Ishikawa (cell line): ENCODE measurements around the gene TRPV5.

Experiments
- CEBPB ChIP-seq: IDR thresholded peaks from 2 replicates; pipeline ENCODE4 v1.6.1; 2012
- CREB1 ChIP-seq: IDR thresholded peaks from 2 replicates; pipeline ENCODE4 v1.6.1; 2012; ENCODE audit warnings: low read depth
- EGR1 ChIP-seq: IDR thresholded peaks from 2 replicates; pipeline ENCODE4 v1.6.1; 2012
- EP300 ChIP-seq: IDR thresholded peaks from 2 replicates; pipeline ENCODE4 v1.6.1; 2012; ENCODE audit warnings: borderline replicate concordance
- FOXM1 ChIP-seq: IDR thresholded peaks from 2 replicates; pipeline ENCODE4 v1.6.1; 2012; ENCODE audit warnings: low read depth, borderline replicate concordance
- MAX ChIP-seq: IDR thresholded peaks from 2 replicates; pipeline ENCODE4 v1.6.1; 2012
- NFIC ChIP-seq: IDR thresholded peaks from 2 replicates; pipeline ENCODE4 v1.6.1; 2012
- RAD21 ChIP-seq: IDR thresholded peaks from 2 replicates; pipeline ENCODE4 v1.6.1; 2012; ENCODE audit warnings: low read depth
- REST ChIP-seq: IDR thresholded peaks from 2 replicates; pipeline ENCODE4 v1.6.1; 2012; ENCODE audit warnings: low read depth, mild to moderate bottlenecking
- TAF1 ChIP-seq: IDR thresholded peaks from 2 replicates; pipeline ENCODE4 v1.6.1; 2012; ENCODE audit warnings: low read depth, mild to moderate bottlenecking
- TCF12 ChIP-seq: IDR thresholded peaks from 2 replicates; pipeline ENCODE4 v1.6.1; 2012; ENCODE audit warnings: low read depth
- TEAD4 ChIP-seq: IDR thresholded peaks from 2 replicates; pipeline ENCODE4 v1.6.1; 2012
- YY1 ChIP-seq: IDR thresholded peaks from 2 replicates; pipeline ENCODE4 v1.6.1; 2012; ENCODE audit warnings: low read depth
- ZBTB7A ChIP-seq: IDR thresholded peaks from 2 replicates; pipeline ENCODE4 v1.6.1; 2012; ENCODE audit warnings: low read depth
- TF ChIP-seq, protein P1 (sequence below): IDR thresholded peaks from 2 replicates; pipeline ENCODE4 v1.6.1; 2012

The TRPV5 gene

GRCh38 chr7:142942746-142943145 is 9.2 kb upstream of the TRPV5 start:
- TF ChIP-seq EP300 (no peak), EGR1 (no peak), YY1 (no peak), CREB1 (no peak), REST (no peak), TCF12 (no peak), CEBPB (no peak), FOXM1 (no peak), MAX (no peak), NFIC (no peak), TAF1 (no peak), RAD21 (no peak)
- TF ChIP-seq, protein P1, sequence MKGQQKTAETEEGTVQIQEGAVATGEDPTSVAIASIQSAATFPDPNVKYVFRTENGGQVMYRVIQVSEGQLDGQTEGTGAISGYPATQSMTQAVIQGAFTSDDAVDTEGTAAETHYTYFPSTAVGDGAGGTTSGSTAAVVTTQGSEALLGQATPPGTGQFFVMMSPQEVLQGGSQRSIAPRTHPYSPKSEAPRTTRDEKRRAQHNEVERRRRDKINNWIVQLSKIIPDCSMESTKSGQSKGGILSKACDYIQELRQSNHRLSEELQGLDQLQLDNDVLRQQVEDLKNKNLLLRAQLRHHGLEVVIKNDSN = no peak

GRCh38 chr7:142941541-142941940 is 8.0 kb upstream of the TRPV5 start:
- TF ChIP-seq TCF12 (no peak), REST (no peak), NFIC (no peak), TAF1 (no peak), RAD21 (no peak), YY1 (no peak), MAX (no peak), ZBTB7A (no peak), EGR1 (no peak), CREB1 (no peak), FOXM1 (no peak), TEAD4 (no peak), EP300 (no peak), CEBPB (no peak)
- TF ChIP-seq, protein P1 = no peak

- TF ChIP-seq TAF1 (no peak), CREB1 (no peak)
Measured at GRCh38 chr7:142940966-142941535, 7.5 kb upstream of the TRPV5 start.

GRCh38 chr7:142939226-142939910 is 5.8 kb upstream of the TRPV5 start, which contains the start of gene LLCFC1:
Gene LLCFC1, plus strand, starts transcription at chr7:142939484. Its CDS starts 138 bp downstream, at chr7:142939622.
- TF ChIP-seq RAD21 (peak; percentile 42), FOXM1 (no peak)

DNA sequence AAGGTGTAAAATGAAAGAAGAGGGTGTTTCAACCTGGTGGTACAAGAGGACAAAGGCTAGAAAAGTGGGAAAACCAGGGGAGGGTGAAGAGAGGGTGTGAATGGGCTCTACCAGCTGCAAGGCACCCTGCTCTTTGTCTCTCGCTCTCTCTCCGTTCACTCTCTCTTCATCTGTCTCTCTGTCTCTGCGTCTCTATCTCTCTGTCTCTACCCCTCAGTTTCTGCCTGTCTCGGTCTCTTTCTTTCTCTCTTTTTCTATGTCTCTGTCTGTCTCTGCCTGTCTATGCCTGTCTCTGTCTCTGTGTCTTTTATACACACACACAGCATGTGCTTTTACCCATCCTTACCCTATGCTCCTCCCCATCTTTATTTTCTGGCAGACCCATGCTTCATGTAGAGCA is 5.1 kb upstream of the TRPV5 start:
- TF ChIP-seq CEBPB = no peak
- no peak for TF ChIP-seq CREB1
- TF ChIP-seq EP300 = no peak
- no peak for TF ChIP-seq REST
- no peak for TF ChIP-seq TEAD4
- no peak for TF ChIP-seq TCF12
- TF ChIP-seq TAF1 = no peak
- TF ChIP-seq ZBTB7A = no peak
- TF ChIP-seq EGR1 = no peak
- TF ChIP-seq MAX = no peak
- no peak for TF ChIP-seq FOXM1
- TF ChIP-seq RAD21 = no peak
